ENCODE results near the gene SLC6A19. TPM values are rescaled to one million over a fixed set of nuclear protein-coding genes. Genes with fewer than 3 reads are reported as not detected.

The SLC6A19 gene
- total RNA-seq, 2 experiments from 2014 or later: not detected

DNA sequence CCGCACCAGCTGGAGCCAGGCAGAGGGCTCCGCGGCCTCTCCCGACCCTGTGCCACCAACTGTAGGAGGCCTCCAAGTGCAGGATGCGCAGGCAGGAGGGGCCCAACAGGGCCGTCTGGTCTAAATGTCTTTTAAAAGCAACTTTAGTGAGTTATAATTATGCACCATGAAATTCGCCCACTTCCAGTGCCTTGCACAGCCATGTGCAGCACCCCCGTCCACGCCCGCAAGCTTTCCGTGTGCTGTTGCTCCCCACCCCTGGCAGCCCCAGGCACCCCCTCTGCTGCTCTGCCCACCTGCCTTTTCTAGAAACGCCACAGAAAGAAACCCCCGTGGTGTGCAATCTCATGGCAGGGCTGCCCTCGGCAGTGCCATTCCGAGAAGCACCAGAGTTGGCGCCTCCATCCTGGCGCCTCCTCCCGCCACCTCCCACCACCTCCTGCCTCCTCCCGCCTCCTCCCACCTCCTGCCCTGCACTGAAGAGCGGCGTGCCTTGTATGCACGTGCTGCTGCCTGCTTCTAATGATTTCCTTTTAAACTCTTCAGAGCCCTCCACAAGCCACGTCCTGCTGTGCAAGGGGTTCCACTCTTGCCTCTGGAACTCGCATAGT is 16.3 kb downstream of the SLC6A19 start:
- Mint-ChIP-seq H3K27ac (no peak overlapping the region), H3K27me3 (no peaks in the 10 kb centered on the region), H3K4me3 (no peak overlapping the region), H3K36me3 (ENCODE audit: low read depth) (no peaks in the 10 kb centered on the region), H3K4me1 (ENCODE audit: low read depth) (no peaks in the 10 kb centered on the region), H3K9me3 (no peaks in the 10 kb centered on the region)
- Histone ChIP-seq H3K4me3 (ENCODE audit: low read length) (no peak overlapping the region), H3K36me3 (ENCODE audit: insufficient read depth, low read length) (no peaks in the 10 kb centered on the region), H3K27ac (ENCODE audit: low read depth in 1 of 2, low read length in 2 of 2) (no peak overlapping the region), H3K27me3 (ENCODE audit: control insufficient read depth in 1 of 2, insufficient read depth in 2 of 2, low read length in 2 of 2) (no peaks in the 10 kb centered on the region), H3K4me1 (ENCODE audit: insufficient read depth, low read length) (no peaks in the 10 kb centered on the region), H3K9me3 (ENCODE audit: control insufficient read depth in 1 of 2, insufficient read depth in 1 of 2, low read length in 2 of 2) (peaks cover 0 to 15% of the 10 kb centered on the region in 2 experiments)
- intact Hi-C loops (cut with DNase I, micrococcal nuclease): no loop called here
- ChIA-PET POLR2A (no interaction called here), CTCF (no interaction called here)
- peak in 1 of 14 experiments; percentile 13 for DNase-seq
- TF ChIP-seq, protein P1, sequence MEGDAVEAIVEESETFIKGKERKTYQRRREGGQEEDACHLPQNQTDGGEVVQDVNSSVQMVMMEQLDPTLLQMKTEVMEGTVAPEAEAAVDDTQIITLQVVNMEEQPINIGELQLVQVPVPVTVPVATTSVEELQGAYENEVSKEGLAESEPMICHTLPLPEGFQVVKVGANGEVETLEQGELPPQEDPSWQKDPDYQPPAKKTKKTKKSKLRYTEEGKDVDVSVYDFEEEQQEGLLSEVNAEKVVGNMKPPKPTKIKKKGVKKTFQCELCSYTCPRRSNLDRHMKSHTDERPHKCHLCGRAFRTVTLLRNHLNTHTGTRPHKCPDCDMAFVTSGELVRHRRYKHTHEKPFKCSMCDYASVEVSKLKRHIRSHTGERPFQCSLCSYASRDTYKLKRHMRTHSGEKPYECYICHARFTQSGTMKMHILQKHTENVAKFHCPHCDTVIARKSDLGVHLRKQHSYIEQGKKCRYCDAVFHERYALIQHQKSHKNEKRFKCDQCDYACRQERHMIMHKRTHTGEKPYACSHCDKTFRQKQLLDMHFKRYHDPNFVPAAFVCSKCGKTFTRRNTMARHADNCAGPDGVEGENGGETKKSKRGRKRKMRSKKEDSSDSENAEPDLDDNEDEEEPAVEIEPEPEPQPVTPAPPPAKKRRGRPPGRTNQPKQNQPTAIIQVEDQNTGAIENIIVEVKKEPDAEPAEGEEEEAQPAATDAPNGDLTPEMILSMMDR (IDR thresholded peaks at IDR 0.05): no peak
- ATAC-seq (ENCODE audit: poor library complexity): peak; percentile 34

DNA sequence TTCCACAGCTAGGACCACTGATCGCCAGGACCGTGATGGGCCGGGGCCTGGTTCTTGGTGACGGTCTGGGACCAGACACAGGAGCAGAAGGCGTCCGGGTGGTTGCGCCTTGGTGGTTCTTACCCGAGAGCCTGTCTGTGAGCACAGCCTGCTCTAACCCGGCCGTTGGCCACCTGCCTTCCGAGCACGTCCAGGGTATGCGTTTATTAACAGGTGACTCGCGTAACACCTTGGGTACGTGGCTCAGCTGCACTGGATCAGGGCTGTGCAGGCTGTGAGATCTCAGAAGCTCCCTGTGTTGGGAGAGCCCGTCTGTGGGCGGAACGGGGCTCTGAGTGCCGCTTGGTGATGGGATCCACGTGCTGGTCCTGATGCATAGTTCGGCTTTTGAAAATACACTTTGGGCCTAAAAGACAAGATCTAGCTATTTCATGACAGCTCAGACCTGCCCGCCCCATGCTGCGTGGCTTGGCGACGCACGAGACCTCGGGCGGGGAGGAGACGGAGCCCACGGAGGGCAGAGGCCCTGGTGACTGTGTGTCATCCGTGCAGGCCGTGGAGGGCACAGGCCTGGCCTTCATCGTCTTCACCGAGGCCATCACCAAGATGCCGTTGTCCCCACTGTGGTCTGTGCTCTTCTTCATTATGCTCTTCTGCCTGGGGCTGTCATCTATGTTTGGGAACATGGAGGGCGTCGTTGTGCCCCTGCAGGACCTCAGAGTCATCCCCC is 17.1 kb downstream of the SLC6A19 start:
- Mint-ChIP-seq H3K4me1 (ENCODE audit: low read depth) (no peaks in the 10 kb centered on the region), H3K9me3 (no peaks in the 10 kb centered on the region), H3K27ac (no peak overlapping the region), H3K36me3 (ENCODE audit: low read depth) (no peaks in the 10 kb centered on the region), H3K4me3 (no peak overlapping the region), H3K27me3 (no peaks in the 10 kb centered on the region)
- Histone ChIP-seq H3K36me3 (ENCODE audit: insufficient read depth, low read length) (no peaks in the 10 kb centered on the region), H3K27ac (ENCODE audit: low read depth in 1 of 2, low read length in 2 of 2) (no peak overlapping the region), H3K4me1 (ENCODE audit: insufficient read depth, low read length) (no peaks in the 10 kb centered on the region), H3K9me3 (ENCODE audit: control insufficient read depth in 1 of 2, insufficient read depth in 1 of 2, low read length in 2 of 2) (peaks cover 0 to 15% of the 10 kb centered on the region in 2 experiments), H3K27me3 (ENCODE audit: control insufficient read depth in 1 of 2, insufficient read depth in 2 of 2, low read length in 2 of 2) (no peaks in the 10 kb centered on the region), H3K4me3 (ENCODE audit: low read length) (no peak overlapping the region)
- ChIA-PET CTCF (no interaction called here), POLR2A (no interaction called here)
- ATAC-seq (ENCODE audit: poor library complexity) (no peak), DNase-seq (no peak)
- TF ChIP-seq, protein P1 (IDR thresholded peaks at IDR 0.05): no peak
- intact Hi-C loops (cut with DNase I, micrococcal nuclease): no loop called here

GRCh38 chr5:1219098-1219767 is 17.8 kb downstream of the SLC6A19 start:
- intact Hi-C loops (cut with DNase I, micrococcal nuclease): no loop called here
- H3K27ac Mint-ChIP-seq: no peak overlapping the region

More at GRCh38 chr5:1219098-1219767, 17.8 kb downstream of the SLC6A19 start:
- Mint-ChIP-seq H3K36me3 (ENCODE audit: low read depth) (no peaks in the 10 kb centered on the region), H3K27me3 (no peaks in the 10 kb centered on the region), H3K4me3 (no peak overlapping the region), H3K9me3 (no peaks in the 10 kb centered on the region), H3K4me1 (ENCODE audit: low read depth) (no peaks in the 10 kb centered on the region)
- peaks cover 0 to 15% of the 10 kb centered on the region in 2 experiments for H3K9me3 ChIP-seq (ENCODE audit: control insufficient read depth in 1 of 2, insufficient read depth in 1 of 2, low read length in 2 of 2)
- H3K4me3 ChIP-seq (ENCODE audit: low read length): no peak overlapping the region
- DNase-seq (no peak), ATAC-seq (ENCODE audit: poor library complexity) (no peak)
- POLR2A ChIA-PET: no interaction called here
- H3K4me1 ChIP-seq (ENCODE audit: insufficient read depth, low read length): no peaks in the 10 kb centered on the region
- H3K27ac ChIP-seq (ENCODE audit: low read depth in 1 of 2, low read length in 2 of 2): no peak overlapping the region
- no peaks in the 10 kb centered on the region for H3K27me3 ChIP-seq (ENCODE audit: control insufficient read depth in 1 of 2, insufficient read depth in 2 of 2, low read length in 2 of 2)
- H3K36me3 ChIP-seq (ENCODE audit: insufficient read depth, low read length): no peaks in the 10 kb centered on the region
- TF ChIP-seq, protein P1 (IDR thresholded peaks at IDR 0.05): no peak
- CTCF ChIA-PET: no interaction called here
